Stomach smooth muscle (tissue), 2 donors: ENCODE data around the gene SPAG16.
"Not testable (repeated sequence)": the region's sequence is repeated elsewhere in the genome, so short reads cannot be mapped to it uniquely, and the experiment has no call there.

Experiments used
- H3K27ac ChIP-seq: one replicate; pipeline ENCODE4 v1.7.0; 2013; ENCODE audit warnings: mild to moderate bottlenecking, low read length, inconsistent platforms
- H3K27me3 ChIP-seq, 2 donors: one replicate each; pipeline ENCODE4 v1.7.0; 2013; ENCODE audit warnings: low read length in 2 of 2; ENCODE audit not compliant: insufficient read depth in 2 of 2, control insufficient read depth in 1 of 2
- H3K36me3 ChIP-seq, 2 donors: one replicate each; pipeline ENCODE4 v1.7.0; 2013; ENCODE audit warnings: low read length in 2 of 2; ENCODE audit not compliant: control insufficient read depth in 2 of 2, insufficient read depth in 2 of 2
- H3K4me1 ChIP-seq: one replicate; pipeline ENCODE4 v1.7.0; 2013; ENCODE audit warnings: low read length; ENCODE audit not compliant: control insufficient read depth, insufficient read depth
- H3K4me3 ChIP-seq, 2 donors: one replicate each; pipeline ENCODE4 v1.7.0; 2013; ENCODE audit warnings: low read length in 2 of 2
- H3K9ac ChIP-seq, 2 donors: one replicate each; pipeline ENCODE4 v1.7.0; 2013; ENCODE audit warnings: low read length in 2 of 2, mild to moderate bottlenecking in 1 of 2
- H3K9me3 ChIP-seq, 2 donors: one replicate each; pipeline ENCODE4 v1.7.0; 2013; ENCODE audit warnings: low read length in 2 of 2; ENCODE audit not compliant: control insufficient read depth in 2 of 2
- donor health status: healthy.
- donor health status: Pancreatic carcinoma.

Gene SPAG16

DNA sequence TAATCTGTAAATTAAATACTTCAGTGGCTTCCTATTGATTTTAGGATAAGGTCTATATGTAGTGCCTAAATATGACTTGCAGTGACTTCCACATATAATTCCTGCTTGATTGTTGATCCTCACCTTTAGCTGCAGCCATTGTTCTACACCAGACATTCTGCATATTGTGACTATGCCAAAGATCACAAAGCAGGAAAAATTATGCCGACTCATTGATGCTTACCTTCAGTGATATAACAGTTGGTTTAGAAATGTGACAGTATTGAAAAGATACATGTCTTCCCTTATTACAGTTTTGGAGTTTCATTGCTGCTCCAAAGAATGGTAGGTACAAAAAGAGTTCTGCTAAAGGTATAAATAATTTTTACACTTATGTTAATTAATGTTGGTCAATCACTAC, 12.3 kb upstream of the SPAG16 start:
- H3K36me3 ChIP-seq: no peaks in the 10 kb centered on the region
- no peaks in the 10 kb centered on the region for H3K9me3 ChIP-seq
- H3K4me3 ChIP-seq: no peak overlapping the region
- no peaks in the 10 kb centered on the region for H3K4me1 ChIP-seq
- no peak overlapping the region for H3K27ac ChIP-seq
- no peak overlapping the region for H3K9ac ChIP-seq
- no peaks in the 10 kb centered on the region for H3K27me3 ChIP-seq

DNA sequence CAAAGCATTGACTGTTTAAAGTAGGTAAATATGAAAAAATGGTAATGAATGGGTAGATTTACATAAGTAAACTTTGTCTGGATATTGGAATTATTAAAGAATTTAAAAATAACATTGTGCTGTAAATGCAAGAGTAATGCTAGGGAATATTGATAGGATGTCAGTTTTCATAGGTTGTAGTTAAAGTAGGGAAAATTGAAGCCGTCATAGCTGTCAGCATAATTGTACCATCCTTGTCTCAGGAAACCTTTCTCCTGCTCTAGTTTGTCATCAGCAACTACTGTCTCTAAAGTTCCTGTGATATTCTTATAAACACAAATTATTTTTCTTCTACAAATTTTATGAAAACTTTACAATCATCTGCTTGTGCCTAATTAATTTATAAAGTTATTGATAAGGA, 10.1 kb upstream of the SPAG16 start:
- Histone ChIP-seq H3K4me1 (no peaks in the 10 kb centered on the region), H3K9ac (no peak overlapping the region), H3K4me3 (no peak overlapping the region), H3K36me3 (no peaks in the 10 kb centered on the region), H3K9me3 (no peaks in the 10 kb centered on the region), H3K27ac (no peak overlapping the region), H3K27me3 (no peaks in the 10 kb centered on the region)

GRCh38 chr2:213275265-213275664, 9.0 kb upstream of the SPAG16 start:
- no peaks in the 10 kb centered on the region for H3K27me3 ChIP-seq
- H3K9me3 ChIP-seq: no peaks in the 10 kb centered on the region
- no peaks in the 10 kb centered on the region for H3K36me3 ChIP-seq
- H3K9ac ChIP-seq: no peak overlapping the region
- no peak overlapping the region for H3K27ac ChIP-seq
- no peaks in the 10 kb centered on the region for H3K4me1 ChIP-seq
- no peak overlapping the region for H3K4me3 ChIP-seq

- H3K4me3 ChIP-seq, H3K9ac ChIP-seq, H3K9me3 ChIP-seq, H3K27ac ChIP-seq, H3K36me3 ChIP-seq, H3K4me1 ChIP-seq, H3K27me3 ChIP-seq: not testable (repeated sequence)
These were observed 7.1 kb upstream of the SPAG16 start for GRCh38 chr2:213277134-213277533.

DNA sequence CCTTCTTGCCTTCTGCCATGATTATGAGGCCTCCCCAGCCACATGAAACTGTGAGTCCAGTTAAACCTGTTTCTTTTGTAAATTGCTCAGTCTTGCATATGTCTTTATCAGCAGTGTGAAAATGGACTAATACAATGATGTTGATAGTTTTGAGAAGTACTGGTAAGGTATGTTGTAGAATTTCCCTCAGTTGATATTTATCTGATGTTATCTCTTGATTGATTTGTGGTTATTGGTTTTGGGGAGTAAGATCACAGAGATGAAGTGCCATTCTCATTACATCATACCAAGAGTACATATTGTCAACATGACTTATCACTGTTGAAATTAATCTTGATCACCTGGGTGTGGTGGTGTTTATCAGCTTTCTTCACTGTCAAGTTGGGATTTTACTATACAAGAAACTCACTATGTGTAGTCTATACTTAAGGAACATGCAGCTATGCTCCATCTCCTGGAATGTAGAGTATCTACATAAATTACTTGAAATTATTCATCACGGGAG, 5.1 kb upstream of the SPAG16 start:
- H3K27me3 ChIP-seq: no peaks in the 10 kb centered on the region
- no peak overlapping the region for H3K9ac ChIP-seq
- no peaks in the 10 kb centered on the region for H3K36me3 ChIP-seq
- no peak overlapping the region for H3K27ac ChIP-seq
- H3K4me1 ChIP-seq: no peaks in the 10 kb centered on the region
- H3K4me3 ChIP-seq: no peak overlapping the region
- H3K9me3 ChIP-seq: no peaks in the 10 kb centered on the region

GRCh38 chr2:213279971-213280370, 4.3 kb upstream of the SPAG16 start:
- Histone ChIP-seq H3K9me3 (no peaks in the 10 kb centered on the region), H3K4me3 (no peak overlapping the region), H3K27me3 (no peaks in the 10 kb centered on the region), H3K4me1 (no peaks in the 10 kb centered on the region), H3K36me3 (no peaks in the 10 kb centered on the region), H3K9ac (no peak overlapping the region), H3K27ac (no peak overlapping the region)

GRCh38 chr2:213281156-213281555, 3.1 kb upstream of the SPAG16 start:
- no peaks in the 10 kb centered on the region for H3K9me3 ChIP-seq
- H3K4me1 ChIP-seq: no peaks in the 10 kb centered on the region
- no peak overlapping the region for H3K9ac ChIP-seq
- H3K4me3 ChIP-seq: no peak overlapping the region
- H3K27me3 ChIP-seq: no peaks in the 10 kb centered on the region
- no peak overlapping the region for H3K27ac ChIP-seq
- no peaks in the 10 kb centered on the region for H3K36me3 ChIP-seq

DNA sequence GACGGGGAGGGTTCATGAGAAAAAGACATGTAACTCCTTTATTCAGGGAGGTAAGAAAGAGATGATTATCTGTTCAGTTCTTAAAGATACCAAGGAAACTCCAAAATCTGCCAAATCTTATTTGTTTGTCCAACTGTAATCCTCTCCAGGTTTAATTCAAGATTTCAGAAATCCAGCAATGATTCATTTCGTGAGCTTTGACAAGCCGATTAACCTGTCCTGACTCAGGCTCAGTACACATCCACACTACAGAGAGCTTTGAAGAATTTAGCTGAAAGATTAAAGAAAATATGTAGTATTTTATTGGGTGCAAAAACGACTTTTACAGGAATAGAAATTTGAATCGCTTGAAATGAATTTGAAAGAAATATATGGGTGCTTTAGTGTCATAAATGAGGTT, 1.1 kb downstream of the SPAG16 start:
- H3K27ac ChIP-seq: no peak overlapping the region
- H3K27me3 ChIP-seq: no peaks in the 10 kb centered on the region
- no peak overlapping the region for H3K9ac ChIP-seq
- H3K4me1 ChIP-seq: no peaks in the 10 kb centered on the region
- H3K36me3 ChIP-seq: no peaks in the 10 kb centered on the region
- H3K4me3 ChIP-seq: peak overlapping the region in 1 of 2 donors; percentile 96
- H3K9me3 ChIP-seq: no peaks in the 10 kb centered on the region

- Histone ChIP-seq H3K9me3 (no peaks in the 10 kb centered on the region), H3K4me1 (no peaks in the 10 kb centered on the region), H3K4me3 (no peak overlapping the region), H3K9ac (no peak overlapping the region), H3K36me3 (no peaks in the 10 kb centered on the region), H3K27me3 (no peaks in the 10 kb centered on the region), H3K27ac (no peak overlapping the region)
These were observed 1.9 kb downstream of the SPAG16 start for GRCh38 chr2:213286161-213286560.

- no peak overlapping the region for H3K9ac ChIP-seq
- H3K27ac ChIP-seq: no peak overlapping the region
- no peaks in the 10 kb centered on the region for H3K36me3 ChIP-seq
- H3K9me3 ChIP-seq: no peaks in the 10 kb centered on the region
- no peak overlapping the region for H3K4me3 ChIP-seq
- H3K4me1 ChIP-seq: no peaks in the 10 kb centered on the region
- no peaks in the 10 kb centered on the region for H3K27me3 ChIP-seq
These were observed 4.8 kb downstream of the SPAG16 start for GRCh38 chr2:213288913-213289700.

DNA sequence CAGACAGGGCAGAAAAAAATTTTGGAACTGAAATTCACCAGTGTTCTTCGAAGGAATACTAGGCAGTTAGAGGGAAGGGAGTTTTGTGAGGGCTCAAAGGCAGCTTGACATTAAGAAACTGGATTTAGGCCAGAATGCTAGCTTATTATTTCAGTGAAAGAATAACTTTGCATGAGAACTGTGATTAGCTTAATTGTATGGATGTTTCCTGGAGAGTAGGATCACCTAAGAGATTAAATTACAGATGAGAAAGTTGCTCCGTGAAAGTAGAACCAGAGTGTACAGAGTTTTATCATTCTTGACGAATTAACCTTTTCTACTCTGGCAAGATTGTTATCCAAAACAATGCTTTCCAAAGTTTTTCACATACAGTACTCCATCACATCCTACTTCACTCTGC, 6.2 kb downstream of the SPAG16 start:
- Histone ChIP-seq H3K9me3 (no peaks in the 10 kb centered on the region), H3K4me3 (no peak overlapping the region), H3K27ac (no peak overlapping the region), H3K36me3 (no peaks in the 10 kb centered on the region), H3K27me3 (no peaks in the 10 kb centered on the region), H3K4me1 (no peaks in the 10 kb centered on the region), H3K9ac (no peak overlapping the region)
